Measurements from ENCODE around the gene APCS. TPM values are rescaled to one million over a fixed set of nuclear protein-coding genes. Genes with fewer than 3 reads are reported as not detected.

APCS gene
- total and polyA plus RNA-seq, 2 of the 8 experiments (the other 6 are each of a cell fraction or from before 2014, with no cell fraction given), result not detected

GRCh38 chr1:159577446-159577845 lies 10.2 kb upstream of the APCS start:
- Histone ChIP-seq H3K27ac (ENCODE audit: low read depth, low read length) (no peak overlapping the region), H2BK5ac (ENCODE audit: low read depth, low read length) (no peak overlapping the region), H3K4me2 (ENCODE audit: insufficient read depth in 1 of 2, low read depth in 2 of 2, low read length in 2 of 2) (no peak overlapping the region), H2BK20ac (ENCODE audit: low read length) (no peak overlapping the region), H3K23me2 (ENCODE audit: low read depth, low read length) (no peaks in the 10 kb centered on the region), H2AK5ac (ENCODE audit: low read depth, low read length) (no peak overlapping the region), H3K56ac (replicated peaks; ENCODE audit: insufficient read length, low read depth, low read length) (no peak overlapping the region), H2BK12ac (ENCODE audit: low read depth, low read length) (no peak overlapping the region), H3K4me1 (replicated peaks in 1 of 4; ENCODE audit: control insufficient read depth in 3 of 4, insufficient read depth in 4 of 4, low read length in 3 of 4) (no peaks in the 10 kb centered on the region), H3K79me1 (ENCODE audit: low read depth, low read length) (no peaks in the 10 kb centered on the region), H3K9me3 (ENCODE audit: insufficient read depth in 2 of 2, low read depth in 1 of 2, low read length in 1 of 2) (peaks cover 35 to 54% of the 10 kb centered on the region in 2 experiments; a peak in 3 of 4 replicates), H4K5ac (ENCODE audit: insufficient read length, low read depth, low read length) (no peak overlapping the region), H4K8ac (ENCODE audit: extremely low read depth, insufficient read depth, low read length) (no peak overlapping the region), H3K9ac (replicated peaks in 1 of 4; ENCODE audit: extremely low read depth in 1 of 4, low read depth in 3 of 4, low read length in 3 of 4) (no peak overlapping the region), H3K4ac (replicated peaks; ENCODE audit: insufficient read length, low read depth, low read length) (no peak overlapping the region), H3K18ac (ENCODE audit: extremely low read depth, low read length) (no peak overlapping the region), H3K27me3 (replicated peaks in 1 of 4; ENCODE audit: control insufficient read depth in 3 of 4, extremely low read depth in 1 of 4, insufficient read depth in 3 of 4, low read length in 3 of 4) (no peaks in the 10 kb centered on the region), H3K4me3 (ENCODE audit: extremely low read depth in 1 of 4, insufficient read depth in 2 of 4, low read depth in 3 of 4, low read length in 4 of 4) (no peak overlapping the region), H4K91ac (replicated peaks; ENCODE audit: insufficient read length, low read length) (no peak overlapping the region), H2BK15ac (ENCODE audit: low read length) (no peak overlapping the region), H3K14ac (ENCODE audit: insufficient read length) (no peak overlapping the region), H3K36me3 (ENCODE audit: control insufficient read depth in 2 of 4, insufficient read depth in 4 of 4, low read length in 3 of 4) (no peaks in the 10 kb centered on the region), H4K20me1 (replicated peaks in 1 of 2; ENCODE audit: control insufficient read depth in 1 of 2, insufficient read depth in 2 of 2, low read length in 2 of 2) (no peaks in the 10 kb centered on the region), H2BK120ac (replicated peaks; ENCODE audit: low read depth, low read length) (no peak overlapping the region), H2AFZ (ENCODE audit: low read length) (no peak overlapping the region), H3K23ac (ENCODE audit: insufficient read length) (no peak overlapping the region), H3K79me2 (ENCODE audit: control insufficient read depth in 1 of 2, insufficient read depth in 2 of 2, low read length in 2 of 2) (no peaks in the 10 kb centered on the region)
- ChIA-PET POLR2A (ENCODE audit: partially characterized antibody) (no interaction called here), CTCF (ENCODE audit: partially characterized antibody) (no interaction called here)
- DNase-seq (ENCODE audit: low read depth in 1 of 2, low spot score in 2 of 2), result no peak
- WGBS, 2 experiments (ENCODE audit: extremely low coverage in 1 of 2, insufficient coverage in 1 of 2, insufficient read length in 1 of 2, insufficient replicate concordance in 2 of 2, low coverage in 1 of 2, low lambda C conversion rate in 2 of 2, missing lambda C conversion rate in 1 of 2), result 89% methylated on average over 3 of the region's 3 CpGs; no CpG with 5 or more reads in 1 of the 2 experiments
- no peak for FAIRE-seq
- no peak for TF ChIP-seq YY1 (IDR thresholded peaks at IDR 0.05; ENCODE audit: low read depth, low read length)
- no peak for TF ChIP-seq SP1 (IDR thresholded peaks at IDR 0.05; ENCODE audit: low read depth, low read length)
- no peak for TF ChIP-seq TAF1 (IDR thresholded peaks at IDR 0.05; ENCODE audit: low read depth, low read length)

Measured in H1 (cell line).